Endothelial cell (in vitro differentiated cells): Measurements from ENCODE around the gene CD59. TPM values are rescaled to one million over a fixed set of nuclear protein-coding genes. Genes with fewer than 3 reads are reported as not detected.

Experiments
- DNase-seq: peaks from one replicate; pipeline ENCODE4 v3.0.0; 2021; ENCODE audit warnings: low spot score
- H3K27ac Mint-ChIP-seq: one replicate; pipeline ENCODE4 v1.8.0; 2021; ENCODE audit warnings: mixed read lengths, inconsistent platforms; ENCODE audit not compliant: unreplicated experiment
- H3K27me3 Mint-ChIP-seq: one replicate; pipeline ENCODE4 v1.8.0; 2021; ENCODE audit warnings: mild to moderate bottlenecking, moderate library complexity, mixed read lengths, inconsistent platforms; ENCODE audit not compliant: unreplicated experiment
- H3K36me3 Mint-ChIP-seq: one replicate; pipeline ENCODE4 v1.8.0; 2021; ENCODE audit warnings: mild to moderate bottlenecking, low read depth, mixed read lengths, inconsistent platforms; ENCODE audit not compliant: unreplicated experiment
- H3K4me1 Mint-ChIP-seq: one replicate; pipeline ENCODE4 v1.8.0; 2021; ENCODE audit warnings: mild to moderate bottlenecking, mixed read lengths, inconsistent platforms; ENCODE audit not compliant: unreplicated experiment
- H3K4me3 Mint-ChIP-seq: one replicate; pipeline ENCODE4 v1.8.0; 2021; ENCODE audit warnings: mild to moderate bottlenecking, mixed read lengths, inconsistent platforms; ENCODE audit not compliant: unreplicated experiment
- H3K9me3 Mint-ChIP-seq: one replicate; pipeline ENCODE4 v1.8.0; 2021; ENCODE audit warnings: mixed read lengths, inconsistent platforms; ENCODE audit not compliant: unreplicated experiment
- CTCF ChIP-seq: fragments of 200-600 bp; sonication (generic); IDR thresholded peaks from one replicate; pipeline ENCODE4 v1.5.0; 2021; ENCODE audit warnings: antibody characterized with exemption; ENCODE audit not compliant: unreplicated experiment
- total RNA-seq: library from RNA; stranded (reverse); fragmentation: NEBNext Ultra II Directional; extraction: Animal tissue kit (Norgen Biotek cat#: 25700); gene quantifications from one replicate; pipeline ENCODE4 v1.2.1, GENCODE V29; 2021; ENCODE audit not compliant: unreplicated experiment

Gene CD59
- total RNA-seq, 1 donor from 2014 or later, result 101 TPM

DNA sequence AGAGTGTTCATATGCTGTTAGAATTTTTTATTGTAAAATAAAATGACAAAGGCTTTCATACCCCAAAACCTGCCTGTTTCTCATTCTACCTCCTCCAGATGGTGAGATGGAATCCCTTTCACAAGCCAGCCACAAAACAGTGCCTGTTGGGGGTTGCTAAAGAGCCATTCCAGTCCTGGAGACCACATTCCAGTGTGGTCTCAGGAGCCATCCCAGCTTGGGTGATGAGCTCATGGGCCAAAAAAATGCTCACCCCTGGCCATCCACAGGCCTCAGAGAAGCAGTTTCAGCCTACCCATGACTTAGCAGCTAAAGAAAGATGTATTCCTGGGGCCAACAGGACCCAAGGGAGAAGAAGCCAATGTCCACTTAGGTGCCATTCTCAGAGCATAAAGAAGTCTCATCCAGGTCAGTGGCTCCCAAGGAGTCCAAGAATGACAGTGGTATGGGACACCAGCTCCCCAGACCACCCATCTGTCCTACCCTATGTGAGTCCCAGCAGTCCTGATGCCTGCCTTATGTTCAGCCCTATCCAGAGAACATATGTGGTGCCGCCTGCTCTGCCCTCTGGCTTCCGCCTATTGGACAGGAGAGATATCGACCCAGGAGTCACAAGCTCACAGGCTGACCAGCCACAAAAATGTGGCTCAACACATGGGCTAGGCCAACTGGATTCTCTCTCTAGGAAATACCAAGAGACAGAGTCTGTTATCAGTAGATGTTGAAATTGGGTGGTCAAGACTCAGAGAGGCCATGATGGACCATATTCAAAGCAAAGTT is 62.0 kb downstream of the CD59 start:
- no peaks in the 10 kb centered on the region for H3K36me3 Mint-ChIP-seq
- no peak overlapping the region for H3K4me3 Mint-ChIP-seq
- DNase-seq, result no peak
- H3K4me1 Mint-ChIP-seq, result no peaks in the 10 kb centered on the region
- no peaks in the 10 kb centered on the region for H3K27me3 Mint-ChIP-seq
- no peaks in the 10 kb centered on the region for H3K9me3 Mint-ChIP-seq
- no peak for TF ChIP-seq CTCF
- no peak overlapping the region for H3K27ac Mint-ChIP-seq

DNA sequence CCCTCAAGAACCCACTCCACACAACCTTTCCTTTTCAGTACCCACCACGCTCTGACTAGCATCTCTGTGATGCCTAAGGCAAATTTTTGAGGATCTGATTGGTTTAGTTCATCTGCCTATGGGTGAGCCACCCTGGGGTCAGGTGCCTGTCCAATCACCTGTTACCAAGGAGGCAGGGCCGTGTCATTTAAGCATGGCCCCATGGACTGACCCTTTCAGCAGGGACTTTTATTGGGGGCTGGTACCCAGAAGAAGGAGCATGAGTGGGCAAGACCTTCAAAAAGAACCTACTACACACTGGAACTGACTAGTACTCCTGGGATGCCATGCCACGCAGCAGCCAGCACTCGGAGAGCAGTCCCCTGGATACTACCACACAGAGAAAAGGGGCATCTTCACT is 64.0 kb downstream of the CD59 start:
- no peak overlapping the region for H3K27ac Mint-ChIP-seq
- no peaks in the 10 kb centered on the region for H3K27me3 Mint-ChIP-seq
- H3K4me1 Mint-ChIP-seq, result no peaks in the 10 kb centered on the region
- no peak for TF ChIP-seq CTCF
- no peak for DNase-seq
- no peaks in the 10 kb centered on the region for H3K9me3 Mint-ChIP-seq
- no peak overlapping the region for H3K4me3 Mint-ChIP-seq
- H3K36me3 Mint-ChIP-seq, result no peaks in the 10 kb centered on the region

- no peaks in the 10 kb centered on the region for H3K4me1 Mint-ChIP-seq
- peaks cover 8% of the 10 kb centered on the region for H3K36me3 Mint-ChIP-seq
- H3K9me3 Mint-ChIP-seq, result no peaks in the 10 kb centered on the region
- no peak for DNase-seq
- H3K27ac Mint-ChIP-seq, result no peak overlapping the region
- no peaks in the 10 kb centered on the region for H3K27me3 Mint-ChIP-seq
- no peak overlapping the region for H3K4me3 Mint-ChIP-seq
- TF ChIP-seq CTCF, result no peak
Observed at GRCh38 chr11:33670250-33671011, 65.8 kb downstream of the CD59 start.

GRCh38 chr11:33669598-33670249 is 66.5 kb downstream of the CD59 start:
- Mint-ChIP-seq H3K36me3 (peaks cover 12% of the 10 kb centered on the region), H3K9me3 (no peaks in the 10 kb centered on the region), H3K4me1 (no peaks in the 10 kb centered on the region), H3K4me3 (no peak overlapping the region), H3K27ac (no peak overlapping the region), H3K27me3 (no peaks in the 10 kb centered on the region)
- no peak for DNase-seq
- no peak for TF ChIP-seq CTCF
